Measurements from ENCODE around the gene IRF8.

DNA sequence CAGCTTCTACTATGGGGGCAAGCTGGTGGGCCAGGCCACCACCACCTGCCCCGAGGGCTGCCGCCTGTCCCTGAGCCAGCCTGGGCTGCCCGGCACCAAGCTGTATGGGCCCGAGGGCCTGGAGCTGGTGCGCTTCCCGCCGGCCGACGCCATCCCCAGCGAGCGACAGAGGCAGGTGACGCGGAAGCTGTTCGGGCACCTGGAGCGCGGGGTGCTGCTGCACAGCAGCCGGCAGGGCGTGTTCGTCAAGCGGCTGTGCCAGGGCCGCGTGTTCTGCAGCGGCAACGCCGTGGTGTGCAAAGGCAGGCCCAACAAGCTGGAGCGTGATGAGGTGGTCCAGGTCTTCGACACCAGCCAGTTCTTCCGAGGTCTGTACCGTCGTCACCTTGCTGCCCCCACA, 19.5 kb downstream of the IRF8 start:
- TF ChIP-seq CTCF (IDR thresholded peaks at IDR 0.05) (no peak), POLR2A (IDR thresholded peaks at IDR 0.05) (no peak)
